Measurements from ENCODE around the gene NTS.

NTS gene

DNA sequence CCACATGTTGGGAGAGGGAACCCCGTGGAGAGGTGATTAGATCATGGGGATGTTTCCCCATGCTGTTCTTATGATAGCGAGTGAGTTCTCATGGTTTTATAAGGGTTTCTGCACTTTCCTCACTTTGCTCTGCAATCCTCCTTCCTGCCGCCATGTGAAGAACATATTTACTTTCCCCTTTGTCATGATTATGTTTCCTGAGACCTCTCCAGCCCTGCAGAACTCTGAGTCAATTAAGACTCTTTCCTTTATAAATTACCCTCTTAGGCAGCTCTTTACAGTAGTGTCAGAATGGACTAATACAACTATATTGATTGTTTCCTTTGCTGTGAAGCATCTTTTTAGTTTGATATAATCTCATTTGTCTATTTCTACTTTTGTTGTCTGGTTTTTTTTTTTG, 24.8 kb upstream of the NTS start:
- no peak overlapping the region for H3K27ac ChIP-seq
- no peak for DNase-seq
- in situ Hi-C loops (cut with HindIII; ENCODE audit: low pct_ligation_motif_present, low sequenced_read_pairs), result no loop called here
- H3K27me3 ChIP-seq (replicated peaks), result no peaks in the 10 kb centered on the region
- H3K36me3 ChIP-seq (replicated peaks), result no peaks in the 10 kb centered on the region
- H3K4me3 ChIP-seq (ENCODE audit: low read depth, low read length), result no peak overlapping the region
- TF ChIP-seq, protein P1, sequence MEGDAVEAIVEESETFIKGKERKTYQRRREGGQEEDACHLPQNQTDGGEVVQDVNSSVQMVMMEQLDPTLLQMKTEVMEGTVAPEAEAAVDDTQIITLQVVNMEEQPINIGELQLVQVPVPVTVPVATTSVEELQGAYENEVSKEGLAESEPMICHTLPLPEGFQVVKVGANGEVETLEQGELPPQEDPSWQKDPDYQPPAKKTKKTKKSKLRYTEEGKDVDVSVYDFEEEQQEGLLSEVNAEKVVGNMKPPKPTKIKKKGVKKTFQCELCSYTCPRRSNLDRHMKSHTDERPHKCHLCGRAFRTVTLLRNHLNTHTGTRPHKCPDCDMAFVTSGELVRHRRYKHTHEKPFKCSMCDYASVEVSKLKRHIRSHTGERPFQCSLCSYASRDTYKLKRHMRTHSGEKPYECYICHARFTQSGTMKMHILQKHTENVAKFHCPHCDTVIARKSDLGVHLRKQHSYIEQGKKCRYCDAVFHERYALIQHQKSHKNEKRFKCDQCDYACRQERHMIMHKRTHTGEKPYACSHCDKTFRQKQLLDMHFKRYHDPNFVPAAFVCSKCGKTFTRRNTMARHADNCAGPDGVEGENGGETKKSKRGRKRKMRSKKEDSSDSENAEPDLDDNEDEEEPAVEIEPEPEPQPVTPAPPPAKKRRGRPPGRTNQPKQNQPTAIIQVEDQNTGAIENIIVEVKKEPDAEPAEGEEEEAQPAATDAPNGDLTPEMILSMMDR (IDR thresholded peaks at IDR 0.05; ENCODE audit: low read depth, low read length, missing control alignments), result no peak

DNA sequence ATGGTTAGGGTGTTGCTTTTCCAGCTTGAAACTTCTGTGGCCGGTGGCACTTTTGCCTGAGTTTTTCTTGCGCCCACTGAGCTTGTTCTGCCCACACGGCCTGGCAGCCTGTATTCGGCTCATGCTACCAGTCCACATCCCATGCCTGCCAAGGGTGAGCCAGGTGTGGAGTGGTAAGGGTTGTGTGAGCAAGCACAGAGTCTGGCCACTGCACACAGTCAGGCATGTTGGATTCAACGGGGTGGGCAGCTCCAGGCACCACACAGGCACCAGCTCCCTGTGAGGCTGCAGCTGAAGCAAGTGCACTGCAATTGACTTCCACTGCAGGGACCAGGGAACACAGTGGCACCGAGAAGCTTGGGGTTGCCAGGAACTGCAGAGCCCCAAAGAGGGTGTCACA, 18.8 kb upstream of the NTS start:
- no peak overlapping the region for H3K4me3 ChIP-seq (ENCODE audit: low read depth, low read length)
- H3K27ac ChIP-seq, result no peak overlapping the region
- no peaks in the 10 kb centered on the region for H3K36me3 ChIP-seq (replicated peaks)
- DNase-seq, result no peak
- TF ChIP-seq, protein P1 (IDR thresholded peaks at IDR 0.05; ENCODE audit: low read depth, low read length, missing control alignments), result no peak
- H3K27me3 ChIP-seq (replicated peaks), result no peaks in the 10 kb centered on the region
- in situ Hi-C loops (cut with HindIII; ENCODE audit: low pct_ligation_motif_present, low sequenced_read_pairs), result no loop called here

DNA sequence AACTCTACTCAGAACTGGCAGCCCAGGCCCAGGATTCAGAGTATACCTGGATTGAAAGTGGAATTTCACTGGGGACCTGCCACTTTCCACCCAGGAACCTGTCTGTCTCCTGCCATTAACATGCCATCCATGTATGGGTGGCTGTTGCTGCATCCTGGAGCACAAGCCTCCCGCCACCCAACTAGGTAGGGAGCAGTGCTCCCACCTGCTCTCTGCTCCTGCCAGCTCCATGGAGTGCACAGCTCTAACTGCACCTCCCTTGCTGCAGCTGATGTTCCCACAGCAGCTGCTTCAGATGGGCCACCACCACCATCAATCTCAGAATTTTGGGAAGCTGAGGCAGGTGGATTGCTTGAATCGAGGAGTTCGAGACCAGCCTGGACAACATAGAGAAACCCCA, 17.1 kb upstream of the NTS start:
- no peak for DNase-seq
- no peak overlapping the region for H3K27ac ChIP-seq
- TF ChIP-seq, protein P1 (IDR thresholded peaks at IDR 0.05; ENCODE audit: low read depth, low read length, missing control alignments), result no peak
- no peaks in the 10 kb centered on the region for H3K36me3 ChIP-seq (replicated peaks)
- in situ Hi-C loops (cut with HindIII; ENCODE audit: low pct_ligation_motif_present, low sequenced_read_pairs), result no loop called here
- no peak overlapping the region for H3K4me3 ChIP-seq (ENCODE audit: low read depth, low read length)
- H3K27me3 ChIP-seq (replicated peaks), result no peaks in the 10 kb centered on the region

DNA sequence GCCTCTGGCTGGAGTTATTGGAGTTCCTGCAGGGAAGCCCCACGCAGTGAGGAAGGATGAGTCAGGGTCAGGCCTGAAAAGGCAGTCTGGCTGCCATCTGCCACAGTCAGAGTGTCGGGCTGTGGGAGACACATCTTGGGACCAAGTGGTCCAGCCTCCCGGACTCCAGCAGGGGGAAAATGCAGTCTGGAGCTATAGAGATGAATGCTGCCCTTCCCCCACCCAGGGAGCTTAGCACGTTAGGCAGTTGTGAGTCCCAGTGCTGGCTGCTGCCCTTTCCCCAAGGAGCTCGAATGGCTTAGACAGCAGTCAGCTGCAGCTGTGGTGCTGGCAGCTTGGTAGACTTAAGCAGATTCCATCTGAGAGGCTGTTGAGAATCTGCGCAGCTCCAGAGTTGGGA, 8.2 kb upstream of the NTS start:
- Histone ChIP-seq H3K27me3 (replicated peaks) (no peaks in the 10 kb centered on the region), H3K27ac (no peak overlapping the region), H3K36me3 (replicated peaks) (no peaks in the 10 kb centered on the region), H3K4me3 (ENCODE audit: low read depth, low read length) (no peak overlapping the region)
- peak; percentile 20 for DNase-seq
- TF ChIP-seq, protein P1 (IDR thresholded peaks at IDR 0.05; ENCODE audit: low read depth, low read length, missing control alignments), result peak; percentile 14
- in situ Hi-C loops (cut with HindIII; ENCODE audit: low pct_ligation_motif_present, low sequenced_read_pairs), result no loop called here

DNA sequence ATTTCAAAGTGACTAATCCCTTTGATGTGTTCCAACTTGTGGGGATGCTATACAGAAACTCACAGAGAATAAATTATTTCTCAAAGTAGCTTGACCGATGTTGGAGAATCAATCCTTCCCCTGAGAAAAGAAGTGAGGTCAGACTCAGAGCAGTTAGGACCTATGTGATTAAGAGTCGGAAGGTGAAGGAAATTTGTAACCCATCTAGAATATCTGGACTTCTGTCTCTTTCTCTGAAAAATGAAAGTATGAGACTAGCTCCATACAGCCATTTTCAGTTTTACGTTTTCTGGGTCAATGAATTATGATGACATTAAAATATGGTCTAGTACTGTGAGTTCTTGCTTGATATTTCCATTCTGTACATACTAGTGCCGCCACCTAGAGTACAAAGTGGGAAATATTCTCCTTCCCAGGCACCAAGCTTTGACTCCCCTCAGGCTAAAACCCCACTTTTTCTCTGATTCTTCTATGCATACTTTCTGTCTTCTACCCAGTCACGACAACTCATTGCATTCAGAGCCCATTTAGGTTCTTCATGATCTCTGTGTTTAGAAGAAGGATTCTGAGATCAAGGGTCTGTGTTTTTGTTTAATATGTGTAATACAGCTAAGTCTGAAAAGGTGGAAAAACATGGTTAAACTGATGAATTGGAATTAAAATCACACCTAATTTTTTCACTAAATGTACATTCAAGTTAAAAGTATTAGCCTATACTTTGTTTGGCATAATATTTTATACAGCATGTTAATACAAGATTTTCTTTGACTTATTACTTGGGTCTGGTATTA, 6.9 kb upstream of the NTS start:
- peak; percentile 76 for DNase-seq
- no peaks in the 10 kb centered on the region for H3K36me3 ChIP-seq (replicated peaks)
- no peak overlapping the region for H3K4me3 ChIP-seq (ENCODE audit: low read depth, low read length)
- in situ Hi-C loops (cut with HindIII; ENCODE audit: low pct_ligation_motif_present, low sequenced_read_pairs), result no loop called here
- no peaks in the 10 kb centered on the region for H3K27me3 ChIP-seq (replicated peaks)
- TF ChIP-seq, protein P1 (IDR thresholded peaks at IDR 0.05; ENCODE audit: low read depth, low read length, missing control alignments), result peak; percentile 77
- H3K27ac ChIP-seq, result no peak overlapping the region

Measured in brain microvascular endothelial cell (primary cell).